ENCODE results near the gene FGFR3. TPM values are rescaled to one million over a fixed set of nuclear protein-coding genes. Genes with fewer than 3 reads are reported as not detected.
A peak's percentile ranks its signal among the peaks of the same experiment; 100 is the strongest.

FGFR3 gene
- total and polyA plus RNA-seq, 9 of the 15 experiments (the other 6 are each of a cell fraction or from before 2014, with no cell fraction given): 1.2 to 60.4 (median 12.7) TPM

DNA sequence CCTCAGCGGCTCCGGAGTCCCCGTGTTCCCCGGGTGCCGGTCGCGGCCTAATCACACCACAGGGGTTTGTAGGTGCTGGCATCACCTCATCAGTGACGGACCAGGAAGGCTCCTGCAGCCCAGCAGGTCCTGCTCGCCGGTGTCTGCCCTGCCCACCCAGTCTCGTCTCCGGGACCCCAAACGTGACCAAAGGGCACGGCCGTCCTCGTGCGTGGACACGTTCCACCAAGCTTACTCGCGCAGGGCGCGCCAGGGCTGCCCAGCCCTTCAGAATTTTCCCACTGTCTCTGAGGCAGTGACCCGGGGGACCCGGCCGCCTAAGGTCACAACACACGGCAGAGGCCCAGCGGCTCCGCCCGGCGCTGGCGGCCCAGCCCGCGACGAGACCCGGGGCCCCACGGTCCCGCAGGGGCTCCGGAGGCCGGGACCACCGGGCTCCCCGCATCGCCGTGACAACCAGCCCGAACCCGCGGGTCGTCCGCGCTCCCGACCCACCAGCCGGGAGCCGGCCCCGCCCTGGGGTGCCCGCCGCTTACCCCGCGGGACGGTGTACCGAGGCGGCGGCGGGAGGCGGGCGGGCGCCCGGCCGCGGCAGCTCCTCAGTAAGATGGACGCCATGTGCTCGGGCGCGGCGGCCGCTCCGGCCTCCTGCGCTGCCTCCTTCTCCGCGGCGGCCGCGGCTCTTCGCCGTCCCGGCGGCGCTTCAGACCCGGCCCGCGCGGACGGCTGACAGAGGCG, 62.4 kb downstream of the FGFR3 start (continued):
- no peak for TF ChIP-seq HDAC6 (IDR thresholded peaks at IDR 0.05; ENCODE audit: low read depth, low read length)
- TF ChIP-seq GTF2E2 (tag; IDR thresholded peaks at IDR 0.05): no peak
- TF ChIP-seq RHOXF2B (CRISPR knock-in tag; conservative IDR thresholded peaks at IDR 0.05): no peak
- TF ChIP-seq JUND (IDR thresholded peaks at IDR 0.05; ENCODE audit: borderline replicate concordance, low read depth, low read length): no peak
- no peak for TF ChIP-seq JUND (tag; IDR thresholded peaks at IDR 0.05; ENCODE audit: borderline replicate concordance, low read depth, low read length)
- no peak for TF ChIP-seq ZEB2 (IDR thresholded peaks at IDR 0.05)
- no peak for TF ChIP-seq KAT2B (IDR thresholded peaks at IDR 0.05; ENCODE audit: low read depth, low read length)
- 0 out of 2 replicates have a peak, but pooled peaks have one; percentile 20 for TF ChIP-seq ZBTB2 (IDR thresholded peaks at IDR 0.05)
- TF ChIP-seq HDAC2 (IDR thresholded peaks at IDR 0.05): no peak
- peak; percentile 65 for TF ChIP-seq NR3C1 (CRISPR knock-in tag; IDR thresholded peaks at IDR 0.05)
- no peak for TF ChIP-seq ZNF239 (CRISPR knock-in tag; IDR thresholded peaks at IDR 0.05)
- TF ChIP-seq ILK (tag; IDR thresholded peaks at IDR 0.05; ENCODE audit: borderline replicate concordance, low read depth): no peak
- no peak for TF ChIP-seq CTCFL (IDR thresholded peaks at IDR 0.05; ENCODE audit: borderline replicate concordance, insufficient read depth, low read depth, low read length, poor library complexity, severe bottlenecking)
- peak; percentile 66 to 93; a peak in 2 of 4 replicates for TF ChIP-seq SIN3A (IDR thresholded peaks at IDR 0.05; ENCODE audit: borderline replicate concordance in 2 of 2, control insufficient read depth in 1 of 2, low read depth in 2 of 2, low read length in 2 of 2)
- TF ChIP-seq, protein P1, sequence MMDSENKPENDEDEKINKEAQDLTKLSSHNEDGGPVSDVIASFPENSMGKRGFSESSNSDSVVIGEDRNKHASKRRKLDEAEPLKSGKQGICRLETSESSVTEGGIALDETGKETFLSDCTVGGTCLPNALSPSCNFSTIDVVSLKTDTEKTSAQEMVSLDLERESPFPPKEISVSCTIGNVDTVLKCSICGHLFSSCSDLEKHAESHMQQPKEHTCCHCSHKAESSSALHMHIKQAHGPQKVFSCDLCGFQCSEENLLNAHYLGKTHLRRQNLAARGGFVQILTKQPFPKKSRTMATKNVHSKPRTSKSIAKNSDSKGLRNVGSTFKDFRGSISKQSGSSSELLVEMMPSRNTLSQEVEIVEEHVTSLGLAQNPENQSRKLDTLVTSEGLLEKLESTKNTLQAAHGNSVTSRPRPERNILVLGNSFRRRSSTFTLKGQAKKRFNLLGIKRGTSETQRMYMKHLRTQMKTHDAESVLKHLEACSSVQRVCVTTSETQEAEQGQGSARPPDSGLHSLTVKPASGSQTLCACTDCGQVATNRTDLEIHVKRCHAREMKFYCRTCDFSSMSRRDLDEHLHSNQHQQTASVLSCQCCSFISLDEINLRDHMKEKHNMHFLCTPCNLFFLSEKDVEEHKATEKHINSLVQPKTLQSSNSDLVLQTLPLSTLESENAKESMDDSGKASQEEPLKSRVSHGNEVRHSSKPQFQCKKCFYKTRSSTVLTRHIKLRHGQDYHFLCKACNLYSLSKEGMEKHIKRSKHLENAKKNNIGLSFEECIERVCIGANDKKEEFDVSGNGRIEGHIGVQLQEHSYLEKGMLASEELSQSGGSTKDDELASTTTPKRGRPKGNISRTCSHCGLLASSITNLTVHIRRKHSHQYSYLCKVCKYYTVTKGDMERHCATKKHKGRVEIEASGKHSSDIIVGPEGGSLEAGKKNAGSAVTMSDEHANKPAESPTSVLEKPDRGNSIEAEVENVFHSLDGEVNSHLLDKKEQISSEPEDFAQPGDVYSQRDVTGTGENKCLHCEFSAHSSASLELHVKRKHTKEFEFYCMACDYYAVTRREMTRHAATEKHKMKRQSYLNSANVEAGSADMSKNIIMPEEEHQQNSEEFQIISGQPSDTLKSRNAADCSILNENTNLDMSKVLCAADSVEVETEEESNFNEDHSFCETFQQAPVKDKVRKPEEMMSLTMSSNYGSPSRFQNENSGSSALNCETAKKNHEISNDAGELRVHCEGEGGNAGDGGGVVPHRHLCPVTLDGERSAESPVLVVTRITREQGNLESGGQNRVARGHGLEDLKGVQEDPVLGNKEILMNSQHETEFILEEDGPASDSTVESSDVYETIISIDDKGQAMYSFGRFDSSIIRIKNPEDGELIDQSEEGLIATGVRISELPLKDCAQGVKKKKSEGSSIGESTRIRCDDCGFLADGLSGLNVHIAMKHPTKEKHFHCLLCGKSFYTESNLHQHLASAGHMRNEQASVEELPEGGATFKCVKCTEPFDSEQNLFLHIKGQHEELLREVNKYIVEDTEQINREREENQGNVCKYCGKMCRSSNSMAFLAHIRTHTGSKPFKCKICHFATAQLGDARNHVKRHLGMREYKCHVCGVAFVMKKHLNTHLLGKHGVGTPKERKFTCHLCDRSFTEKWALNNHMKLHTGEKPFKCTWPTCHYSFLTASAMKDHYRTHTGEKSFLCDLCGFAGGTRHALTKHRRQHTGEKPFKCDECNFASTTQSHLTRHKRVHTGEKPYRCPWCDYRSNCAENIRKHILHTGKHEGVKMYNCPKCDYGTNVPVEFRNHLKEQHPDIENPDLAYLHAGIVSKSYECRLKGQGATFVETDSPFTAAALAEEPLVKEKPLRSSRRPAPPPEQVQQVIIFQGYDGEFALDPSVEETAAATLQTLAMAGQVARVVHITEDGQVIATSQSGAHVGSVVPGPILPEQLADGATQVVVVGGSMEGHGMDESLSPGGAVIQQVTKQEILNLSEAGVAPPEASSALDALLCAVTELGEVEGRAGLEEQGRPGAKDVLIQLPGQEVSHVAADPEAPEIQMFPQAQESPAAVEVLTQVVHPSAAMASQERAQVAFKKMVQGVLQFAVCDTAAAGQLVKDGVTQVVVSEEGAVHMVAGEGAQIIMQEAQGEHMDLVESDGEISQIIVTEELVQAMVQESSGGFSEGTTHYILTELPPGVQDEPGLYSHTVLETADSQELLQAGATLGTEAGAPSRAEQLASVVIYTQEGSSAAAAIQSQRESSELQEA (IDR thresholded peaks at IDR 0.05; ENCODE audit: low read depth): no peak
- no peak for TF ChIP-seq ZBTB1 (CRISPR knock-in tag; IDR thresholded peaks at IDR 0.05; ENCODE audit: borderline replicate concordance, low read depth)
